Psoas muscle (tissue), 8 donors: ENCODE measurements around the gene ZDHHC5. TPM values are rescaled to one million over a fixed set of nuclear protein-coding genes. Genes with fewer than 3 reads are reported as not detected.
"Not testable (repeated sequence)": the region's sequence is repeated elsewhere in the genome, so short reads cannot be mapped to it uniquely, and the experiment has no call there.

Source experiments
- ATAC-seq, 4 donors: fragments of 200-7000 bp; cut with Tn5 transposase; one replicate each; pipeline ENCODE4 v1.9.1; 2020; ENCODE audit warnings: moderate library complexity in 3 of 4, mild to moderate bottlenecking in 2 of 4
- DNase-seq, 2 donors: peaks; one replicate each; pipeline ENCODE4 v3.0.0-alpha.2; 2020
- H3K27ac ChIP-seq: fragments of 200-600 bp; one replicate; pipeline ENCODE4 v1.8.0; 2022
- H3K27me3 ChIP-seq, 3 donors: fragments of 200-600 bp in 1 of 3; one replicate each; pipeline versions ENCODE4 v1.6.1 to v1.8.0; 2013 to 2022; ENCODE audit warnings: low read length in 2 of 3, mild to moderate bottlenecking in 2 of 3, moderate library complexity in 1 of 3; ENCODE audit not compliant: insufficient read depth in 3 of 3
- H3K36me3 ChIP-seq, 2 donors: fragments of 200-600 bp in 1 of 2; one replicate each; pipeline versions ENCODE4 v1.6.1 to v1.8.0; 2013 to 2022; ENCODE audit warnings: low read depth in 1 of 2, mild to moderate bottlenecking in 1 of 2, moderate library complexity in 1 of 2; ENCODE audit not compliant: insufficient read depth in 1 of 2
- H3K4me1 ChIP-seq: fragments of 200-600 bp; one replicate; pipeline ENCODE4 v1.8.0; 2022
- H3K4me3 ChIP-seq: fragments of 200-600 bp; one replicate; pipeline ENCODE4 v1.8.0; 2022; ENCODE audit warnings: mild to moderate bottlenecking
- H3K9me3 ChIP-seq: fragments of 200-600 bp; one replicate; pipeline ENCODE4 v1.8.0; 2022
- WGBS, 3 donors: extraction: QIAGEN DNeasy Blood & Tissue Kit; methylation state at CpG; one replicate each; pipeline versions ENCODE4 v1.1.6 to v1.1.7; 2013; 5-methylcytosine and 5-hydroxymethylcytosine counted together
- intact Hi-C, 2 donors: fragments of 100-400 bp; cut with DNase I; formaldehyde crosslinking; loops; one replicate each; pipeline versions ENCODE4 v1.11.0 to v1.14.2; 2022
- polyA plus RNA-seq, 3 donors: library from polyadenylated mRNA; stranded (reverse); fragments of 200-250 nt; gene quantifications; one replicate each; pipeline ENCODE4 v1.2.3, GENCODE V29; 2013
- total RNA-seq, 4 donors: library from RNA; stranded (reverse); fragmentation: NEBNext Ultra II Directional in 2 of 4; extraction: Animal tissue kit (Norgen Biotek cat#: 25700) in 2 of 4; gene quantifications; one replicate each; pipeline versions ENCODE4 v1.2.1 to v1.2.4, GENCODE V29; 2021 to 2023
- TF ChIP-seq, protein P1 (sequence below): fragments of 200-600 bp; IDR thresholded peaks from one replicate; pipeline ENCODE4 v1.8.0; 2022; ENCODE audit warnings: antibody characterized with exemption
- donor health status: healthy with polysubstance abuse.
- donor health status: DM: no; HTN: no; CAD: no; lungs with moderate emphysema.
- donor health status: Bipolar disorder and iron deficiency.
- donor health status: healthy.
- donor health status: DM: yes; HTN: yes; CAD: no.
- donor health status: DM: no; HTN: no; CAD: no.
- donor health status: DM: no; HTN: no; CAD: no.
- donor health status: DM: yes; HTN: yes; CAD: no.

Gene ZDHHC5
- total and polyA plus RNA-seq, 7 donors: 32.4 to 63.6 (median 58.0) TPM

DNA sequence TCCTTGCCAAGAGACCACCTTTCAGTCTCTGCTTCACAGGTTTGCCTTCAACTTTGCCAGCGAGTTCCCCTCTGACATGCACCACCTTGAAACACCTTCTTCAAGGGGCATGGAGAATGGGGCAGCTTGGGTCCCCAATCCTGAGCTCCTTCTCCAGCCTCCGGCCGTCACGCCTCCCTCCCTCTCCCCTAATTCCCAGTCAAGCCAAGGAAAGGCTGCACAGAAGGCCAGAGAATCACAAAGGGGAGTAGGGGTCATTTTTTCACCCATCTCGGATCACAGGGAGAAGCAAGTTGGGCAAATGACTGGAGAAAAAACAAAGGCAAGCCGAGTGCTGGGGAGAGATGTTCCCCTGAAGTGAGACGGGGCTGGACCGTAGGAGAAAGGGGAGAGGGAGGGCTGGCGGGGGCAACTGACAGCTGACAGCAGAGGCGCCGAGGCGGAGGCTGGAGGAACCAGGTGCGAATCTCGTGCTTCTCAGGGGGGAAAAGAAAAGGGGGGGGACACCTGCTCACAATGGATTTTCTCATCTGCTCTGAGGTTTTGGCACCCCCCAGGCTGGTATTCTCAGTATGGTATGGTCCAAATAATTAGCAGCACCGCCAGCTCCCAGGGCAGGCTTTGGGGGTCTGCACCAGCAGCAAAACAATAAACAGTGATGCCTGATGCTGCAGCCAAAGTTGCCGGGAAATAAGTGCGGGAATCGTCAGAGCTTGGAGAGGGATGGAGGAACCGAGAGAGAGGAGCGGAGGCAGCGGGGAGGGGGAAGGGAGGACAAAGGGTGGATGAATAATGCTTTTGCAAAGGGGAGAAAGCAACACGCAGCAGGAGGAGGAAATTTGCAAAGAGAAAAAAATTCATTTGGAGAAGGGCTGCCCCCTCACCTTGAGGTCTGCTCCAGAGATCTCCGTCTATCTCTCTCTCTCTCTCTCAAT is 18.8 kb upstream of the ZDHHC5 start:
- ATAC-seq (no peak), DNase-seq (no peak)
- WGBS, 3 donors: 1 to 4% (median 3%) methylated on average over 23 of the region's 23 CpGs
- TF ChIP-seq, protein P1, sequence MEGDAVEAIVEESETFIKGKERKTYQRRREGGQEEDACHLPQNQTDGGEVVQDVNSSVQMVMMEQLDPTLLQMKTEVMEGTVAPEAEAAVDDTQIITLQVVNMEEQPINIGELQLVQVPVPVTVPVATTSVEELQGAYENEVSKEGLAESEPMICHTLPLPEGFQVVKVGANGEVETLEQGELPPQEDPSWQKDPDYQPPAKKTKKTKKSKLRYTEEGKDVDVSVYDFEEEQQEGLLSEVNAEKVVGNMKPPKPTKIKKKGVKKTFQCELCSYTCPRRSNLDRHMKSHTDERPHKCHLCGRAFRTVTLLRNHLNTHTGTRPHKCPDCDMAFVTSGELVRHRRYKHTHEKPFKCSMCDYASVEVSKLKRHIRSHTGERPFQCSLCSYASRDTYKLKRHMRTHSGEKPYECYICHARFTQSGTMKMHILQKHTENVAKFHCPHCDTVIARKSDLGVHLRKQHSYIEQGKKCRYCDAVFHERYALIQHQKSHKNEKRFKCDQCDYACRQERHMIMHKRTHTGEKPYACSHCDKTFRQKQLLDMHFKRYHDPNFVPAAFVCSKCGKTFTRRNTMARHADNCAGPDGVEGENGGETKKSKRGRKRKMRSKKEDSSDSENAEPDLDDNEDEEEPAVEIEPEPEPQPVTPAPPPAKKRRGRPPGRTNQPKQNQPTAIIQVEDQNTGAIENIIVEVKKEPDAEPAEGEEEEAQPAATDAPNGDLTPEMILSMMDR: no peak
- Histone ChIP-seq H3K9me3 (no peaks in the 10 kb centered on the region), H3K36me3 (no peaks in the 10 kb centered on the region), H3K4me3 (peak overlapping the region; percentile 35), H3K27ac (no peak overlapping the region), H3K27me3 (peaks cover 0 to 48% (median 30%) of the 10 kb centered on the region in 3 donors), H3K4me1 (peaks cover 8% of the 10 kb centered on the region)
- intact Hi-C loops: loop anchor here in 1 of 2 donors (5.0 kb wide), 1 partner anchor 302 kb away; no protein-coding TSS in a partner anchor

DNA sequence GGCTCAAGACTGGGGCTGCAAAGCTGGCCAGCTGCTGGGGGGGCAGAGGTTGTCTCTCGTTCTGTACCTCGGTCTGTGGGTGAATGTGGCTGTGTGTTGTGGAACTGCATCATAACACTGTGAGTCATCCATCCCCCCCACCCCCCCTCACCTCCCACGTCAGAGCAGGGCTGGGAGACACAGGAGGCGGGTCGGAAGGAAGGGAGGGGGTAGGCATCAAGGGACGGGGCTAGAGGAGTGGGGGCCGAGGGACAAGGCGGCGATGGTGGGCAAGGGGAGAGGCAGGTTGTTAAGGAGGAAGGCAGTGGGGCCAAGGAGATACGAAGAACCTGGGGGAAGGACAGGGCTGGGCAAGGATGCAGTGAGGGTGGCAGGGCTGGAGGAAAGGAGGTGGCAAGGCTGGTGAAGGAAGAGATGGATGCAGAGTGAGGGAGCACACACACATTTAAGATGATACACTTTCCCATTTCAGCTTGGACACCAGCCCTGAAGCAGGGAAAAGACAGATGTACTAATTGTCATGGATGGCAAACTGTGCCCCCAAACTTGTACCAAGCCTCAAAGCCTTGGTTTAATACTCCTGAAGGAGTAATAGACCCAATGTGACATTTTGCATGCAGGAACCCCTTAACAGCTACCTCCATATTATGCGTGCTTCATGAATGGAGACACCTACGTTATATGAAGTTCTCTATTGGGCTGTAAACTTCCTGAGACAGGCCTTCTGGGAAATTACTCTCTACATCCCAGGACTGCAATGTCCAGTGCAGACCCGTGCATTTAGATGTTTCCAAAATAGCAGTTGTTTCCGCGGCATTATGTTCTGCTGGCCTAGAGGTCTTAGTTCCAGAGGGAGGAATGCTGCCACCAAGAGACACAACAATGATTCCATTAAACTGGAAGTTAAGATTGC is 17.8 kb upstream of the ZDHHC5 start, which contains the start of gene YPEL4:
Gene YPEL4, minus strand, starts transcription at position 87 of the 913 bp plus-strand sequence. CDS start 2,805 bp downstream, outside the sequence.
- peaks cover 0 to 48% (median 30%) of the 10 kb centered on the region in 3 donors for H3K27me3 ChIP-seq
- TF ChIP-seq, protein P1: no peak

DNA sequence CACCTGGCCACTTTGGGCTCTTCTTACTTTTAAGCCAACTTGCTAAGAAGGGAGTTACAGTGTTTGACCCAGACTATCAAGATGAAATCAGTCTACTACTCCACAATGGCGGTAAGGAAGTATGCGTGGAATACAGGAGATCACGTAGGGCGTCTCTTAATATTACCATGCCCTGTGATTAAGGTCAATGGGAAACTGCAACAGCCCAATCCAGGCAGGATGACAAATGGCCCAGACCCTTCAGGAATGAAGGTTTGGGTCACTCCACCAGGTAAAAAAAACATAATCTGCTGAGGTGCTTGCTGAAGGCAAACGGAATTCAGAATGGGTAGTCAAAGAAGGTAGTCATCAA is 17.2 kb upstream of the ZDHHC5 start:
- Histone ChIP-seq H3K36me3 (no peaks in the 10 kb centered on the region), H3K4me1 (no peaks in the 10 kb centered on the region), H3K9me3 (no peaks in the 10 kb centered on the region), H3K27me3 (peaks cover 0 to 44% (median 30%) of the 10 kb centered on the region in 3 donors), H3K27ac (no peak overlapping the region), H3K4me3 (no peak overlapping the region)
- WGBS, 3 donors: 53 to 70% (median 63%) methylated on average over 5 of the region's 5 CpGs
- intact Hi-C loops: no loop called here
- no peak for DNase-seq
- no peak for ATAC-seq
- TF ChIP-seq, protein P1: no peak

More for the DNA sequence above, 17.8 kb upstream of the ZDHHC5 start, which contains the start of gene YPEL4:
- H3K27ac ChIP-seq: no peak within 1 kb of the TSS
- 8 to 11% (median 10%) methylated on average over 15 of the region's 15 CpGs for WGBS, 3 donors
- H3K36me3 ChIP-seq: no peaks in the 10 kb centered on the region
- H3K4me1 ChIP-seq: peaks cover under 1% of the 10 kb centered on the region
- no peaks in the 10 kb centered on the region for H3K9me3 ChIP-seq
- DNase-seq (peak in 1 of 2 donors; percentile 66), ATAC-seq (peak; percentile 41 to 58 (median 54))
- intact Hi-C loops: loop anchor here in 1 of 2 donors (5.0 kb wide), 1 partner anchor 303 kb away; no protein-coding TSS in a partner anchor
- peak within 1 kb of the TSS; percentile 35 for H3K4me3 ChIP-seq

DNA sequence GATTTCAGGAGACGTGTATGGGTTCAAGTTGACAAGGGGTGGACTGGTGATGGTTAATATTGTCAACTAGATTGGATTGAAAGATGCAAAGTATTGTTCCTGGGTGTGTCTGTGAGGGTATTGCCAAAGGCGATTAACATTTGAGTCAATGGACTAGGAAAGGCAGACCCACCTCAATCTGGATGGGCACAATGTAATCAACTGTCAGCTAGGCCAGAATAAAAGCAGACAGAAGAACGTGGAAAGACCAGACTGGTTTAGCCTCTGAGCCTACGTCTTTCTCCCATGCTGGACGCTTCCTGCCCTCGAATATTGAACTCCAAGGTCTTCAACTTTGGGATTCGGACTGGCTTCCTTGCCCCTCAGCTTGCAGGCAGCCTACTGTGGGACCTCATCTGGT is 16.5 kb upstream of the ZDHHC5 start:
- DNase-seq: no peak
- ATAC-seq: no peak
- TF ChIP-seq, protein P1: no peak
- no peak overlapping the region for H3K4me3 ChIP-seq
- H3K36me3 ChIP-seq: no peaks in the 10 kb centered on the region
- peaks cover 0 to 37% (median 27%) of the 10 kb centered on the region in 3 donors for H3K27me3 ChIP-seq
- no peaks in the 10 kb centered on the region for H3K9me3 ChIP-seq
- no peaks in the 10 kb centered on the region for H3K4me1 ChIP-seq
- no peak overlapping the region for H3K27ac ChIP-seq
- WGBS, 3 donors: 82 to 84% (median 83%) methylated on average over 7 of the region's 7 CpGs
- intact Hi-C loops: no loop called here

DNA sequence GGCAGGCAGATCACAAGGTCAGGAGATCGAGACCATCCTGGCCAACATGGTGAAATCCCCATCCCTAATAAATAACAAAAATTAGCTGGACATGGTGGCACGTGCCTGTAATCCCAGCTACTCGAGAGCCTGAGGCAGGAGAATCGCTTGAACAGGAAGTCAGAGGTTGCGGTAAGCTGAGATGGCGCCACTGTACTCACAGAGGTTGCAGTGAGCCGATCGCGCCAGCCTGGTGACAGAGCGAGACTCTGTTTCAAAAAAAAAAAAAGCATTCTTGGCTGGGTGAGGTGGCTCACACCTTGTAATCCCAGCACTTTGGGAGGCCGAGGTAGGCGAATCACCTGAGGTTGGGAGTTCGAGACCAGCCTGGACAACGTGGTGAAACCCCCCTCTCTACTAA is 15.7 kb upstream of the ZDHHC5 start:
- H3K27ac ChIP-seq, H3K4me1 ChIP-seq, intact Hi-C loops, H3K36me3 ChIP-seq, H3K4me3 ChIP-seq, DNase-seq, ATAC-seq, H3K9me3 ChIP-seq: not testable (repeated sequence)
- peaks cover 0 to 29% (median 20%) of the 10 kb centered on the region in 3 donors for H3K27me3 ChIP-seq
- WGBS, 3 donors: 70 to 78% (median 70%) methylated on average over 14 of the region's 14 CpGs
